ENCODE results near the gene STARD5. TPM values are rescaled to one million over a fixed set of nuclear protein-coding genes. Genes with fewer than 3 reads are reported as not detected.
"Not testable (repeated sequence)": the region's sequence is repeated elsewhere in the genome, so short reads cannot be mapped to it uniquely, and the experiment has no call there.

The STARD5 gene
- total RNA-seq, 3 donors from 2014 or later (not counting 1 experiment from before 2014, with no cell fraction given), result 4.7 to 6.6 (median 6.3) TPM

DNA sequence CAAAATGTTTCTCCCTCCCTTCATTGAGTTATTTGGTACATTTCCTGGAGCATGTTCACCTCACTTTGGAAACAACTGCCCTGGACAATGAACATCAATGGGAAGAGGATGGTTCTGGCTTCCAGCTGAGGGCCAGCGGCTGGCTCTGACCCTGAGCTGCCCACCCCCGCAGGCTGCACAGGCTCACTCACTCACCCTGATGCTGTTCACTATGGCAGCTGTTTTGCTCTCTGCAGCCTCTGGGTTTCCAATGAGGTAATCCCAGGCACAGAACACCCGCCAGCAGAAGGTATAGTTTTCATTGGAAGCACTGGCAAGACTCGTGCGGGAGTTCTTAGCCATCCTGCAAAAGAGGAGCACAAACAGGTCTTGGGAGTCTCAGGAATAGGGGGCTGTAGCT lies 32.3 kb upstream of the STARD5 start:
- H3K4me3 ChIP-seq (ENCODE audit: low read length), result no peak overlapping the region

DNA sequence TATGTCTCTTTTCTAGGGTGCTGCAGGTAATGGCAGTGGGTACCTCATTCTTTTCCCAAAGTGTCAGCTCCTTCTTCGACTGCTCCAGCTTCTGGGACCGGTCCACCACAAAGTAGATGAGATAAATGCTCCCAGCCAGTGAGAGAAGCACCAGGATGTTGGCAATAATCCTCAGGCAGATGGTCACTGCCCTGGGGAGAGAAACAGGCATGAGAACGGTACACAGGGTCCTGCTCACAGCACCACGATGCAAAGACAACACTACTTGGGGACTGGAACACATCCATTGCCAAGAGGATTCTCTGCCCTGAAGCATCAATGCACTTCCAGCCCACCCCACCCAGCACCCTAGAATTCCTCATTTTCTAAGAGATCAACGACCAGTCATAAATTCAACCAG lies 27.7 kb upstream of the STARD5 start:
- DNase-seq (no peak), ATAC-seq (no peak)
- no peak for TF ChIP-seq CTCF (IDR thresholded peaks at IDR 0.05)
- no peaks in the 10 kb centered on the region for H3K36me3 Mint-ChIP-seq
- H3K4me3 Mint-ChIP-seq, result no peak overlapping the region
- no peaks in the 10 kb centered on the region for H3K36me3 ChIP-seq (ENCODE audit: control insufficient read depth, insufficient read depth, low read length)
- H3K27me3 Mint-ChIP-seq (ENCODE audit: low read depth in 2 of 2), result peaks cover 0 to 3% of the 10 kb centered on the region in 2 donors
- 86% methylated on average over 5 of the region's 5 CpGs for WGBS (ENCODE audit: insufficient coverage)
- H3K9me3 Mint-ChIP-seq, result no peaks in the 10 kb centered on the region
- intact Hi-C loops (cut with micrococcal nuclease), result no loop called here
- H3K27ac Mint-ChIP-seq, result no peak overlapping the region
- H3K4me1 Mint-ChIP-seq, result peaks cover 5% of the 10 kb centered on the region in 2 donors
- H3K4me3 ChIP-seq (ENCODE audit: low read length), result no peak overlapping the region
- H3K4me1 ChIP-seq (ENCODE audit: control insufficient read depth, insufficient read depth, low read length), result no peaks in the 10 kb centered on the region
- H3K27ac ChIP-seq (ENCODE audit: low read length), result no peak overlapping the region
- H3K27me3 ChIP-seq (ENCODE audit: control insufficient read depth, insufficient read depth, low read length), result no peaks in the 10 kb centered on the region
- no peaks in the 10 kb centered on the region for H3K9me3 ChIP-seq (ENCODE audit: control insufficient read depth, insufficient read depth, low read length)

More for the DNA sequence above, 32.3 kb upstream of the STARD5 start:
- Histone ChIP-seq H3K36me3 (ENCODE audit: control insufficient read depth, insufficient read depth, low read length) (no peaks in the 10 kb centered on the region), H3K4me1 (ENCODE audit: control insufficient read depth, insufficient read depth, low read length) (no peaks in the 10 kb centered on the region), H3K9me3 (ENCODE audit: control insufficient read depth, insufficient read depth, low read length) (no peaks in the 10 kb centered on the region), H3K27me3 (ENCODE audit: control insufficient read depth, insufficient read depth, low read length) (no peaks in the 10 kb centered on the region), H3K27ac (ENCODE audit: low read length) (no peak overlapping the region)
- intact Hi-C loops (cut with micrococcal nuclease), result no loop called here
- no peak for DNase-seq
- no peaks in the 10 kb centered on the region for H3K9me3 Mint-ChIP-seq
- WGBS (ENCODE audit: insufficient coverage), result 96% methylated on average over 5 of the region's 5 CpGs
- H3K4me3 Mint-ChIP-seq, result no peak overlapping the region
- ATAC-seq, result no peak
- H3K27ac Mint-ChIP-seq, result no peak overlapping the region
- H3K27me3 Mint-ChIP-seq (ENCODE audit: low read depth in 2 of 2), result peaks cover 5 to 14% of the 10 kb centered on the region in 2 donors
- no peak for TF ChIP-seq CTCF (IDR thresholded peaks at IDR 0.05)
- no peaks in the 10 kb centered on the region for H3K36me3 Mint-ChIP-seq
- H3K4me1 Mint-ChIP-seq, result no peaks in the 10 kb centered on the region

DNA sequence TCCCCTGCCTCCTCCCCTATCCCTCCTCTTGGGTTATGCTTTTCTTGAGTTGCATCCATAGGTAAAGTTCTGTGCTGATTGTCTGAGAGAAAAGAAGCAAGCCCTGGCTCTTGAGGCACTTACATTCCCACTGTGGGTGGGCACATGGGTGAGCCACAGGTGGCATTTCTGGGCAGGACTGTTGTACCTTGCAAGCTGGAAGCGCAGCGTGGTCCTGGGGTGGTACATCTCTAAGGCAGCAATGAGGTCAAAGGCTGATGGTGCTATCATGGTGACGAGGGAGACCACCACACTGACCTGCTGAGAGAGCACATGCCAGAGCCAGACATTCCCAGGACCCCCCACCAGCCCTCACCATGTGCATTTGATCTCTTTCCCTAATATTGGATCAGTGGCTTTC lies 25.3 kb upstream of the STARD5 start:
- H3K9me3 Mint-ChIP-seq, result no peaks in the 10 kb centered on the region
- DNase-seq, result no peak
- no peak overlapping the region for H3K4me3 ChIP-seq (ENCODE audit: low read length)
- H3K27ac Mint-ChIP-seq, result no peak overlapping the region
- TF ChIP-seq CTCF (IDR thresholded peaks at IDR 0.05), result no peak
- intact Hi-C loops (cut with micrococcal nuclease), result loop anchor here (10.0 kb wide), 1 partner anchor 56 kb away; no protein-coding TSS in a partner anchor
- H3K36me3 Mint-ChIP-seq, result no peaks in the 10 kb centered on the region
- H3K27me3 ChIP-seq (ENCODE audit: control insufficient read depth, insufficient read depth, low read length), result no peaks in the 10 kb centered on the region
- no peaks in the 10 kb centered on the region for H3K9me3 ChIP-seq (ENCODE audit: control insufficient read depth, insufficient read depth, low read length)
- peaks cover 5% of the 10 kb centered on the region in 2 donors for H3K4me1 Mint-ChIP-seq
- no peaks in the 10 kb centered on the region for H3K36me3 ChIP-seq (ENCODE audit: control insufficient read depth, insufficient read depth, low read length)
- H3K4me3 Mint-ChIP-seq, result no peak overlapping the region
- ATAC-seq, result no peak
- H3K27ac ChIP-seq (ENCODE audit: low read length), result no peak overlapping the region
- WGBS (ENCODE audit: insufficient coverage), result 92% methylated on average over 3 of the region's 3 CpGs
- peaks cover 0 to 6% of the 10 kb centered on the region in 2 donors for H3K27me3 Mint-ChIP-seq (ENCODE audit: low read depth in 2 of 2)
- no peaks in the 10 kb centered on the region for H3K4me1 ChIP-seq (ENCODE audit: control insufficient read depth, insufficient read depth, low read length)

DNA sequence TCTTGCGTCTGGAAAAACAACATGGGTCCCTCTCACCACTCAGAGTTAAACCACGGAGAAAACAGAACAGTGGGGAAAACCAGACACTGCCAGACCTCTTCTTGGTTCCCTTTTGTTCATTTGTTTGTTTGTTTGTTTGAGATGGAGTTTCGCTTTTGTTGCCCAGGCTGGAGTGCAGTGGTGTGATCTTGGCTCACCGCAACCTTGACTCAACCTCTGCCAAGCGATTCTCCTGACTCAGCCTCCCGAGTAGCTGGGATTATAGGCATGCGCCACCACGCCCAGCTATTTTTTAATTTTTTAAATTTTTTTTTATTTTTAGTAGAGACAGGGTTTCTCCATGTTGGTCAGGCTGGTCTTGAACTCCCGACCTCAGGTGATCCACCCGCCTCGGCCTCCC lies 24.8 kb upstream of the STARD5 start:
- H3K27me3 Mint-ChIP-seq (ENCODE audit: low read depth in 2 of 2); H3K9me3 Mint-ChIP-seq; H3K9me3 ChIP-seq (ENCODE audit: control insufficient read depth, insufficient read depth, low read length); H3K4me3 Mint-ChIP-seq; H3K4me1 Mint-ChIP-seq; H3K4me1 ChIP-seq (ENCODE audit: control insufficient read depth, insufficient read depth, low read length); H3K27ac Mint-ChIP-seq; H3K36me3 ChIP-seq (ENCODE audit: control insufficient read depth, insufficient read depth, low read length); H3K27me3 ChIP-seq (ENCODE audit: control insufficient read depth, insufficient read depth, low read length); H3K27ac ChIP-seq (ENCODE audit: low read length); ATAC-seq; H3K36me3 Mint-ChIP-seq; H3K4me3 ChIP-seq (ENCODE audit: low read length); DNase-seq: not testable (repeated sequence)
- whole genome bisulfite sequencing (ENCODE audit: insufficient coverage), result 92% methylated on average over 8 of the region's 11 CpGs
- intact Hi-C loops (cut with micrococcal nuclease), result loop anchor here (10.0 kb wide), 1 partner anchor 56 kb away; no protein-coding TSS in a partner anchor

Measured in natural killer cell (primary cell).